Lung (tissue), 12 donors: ENCODE results near the gene MAGI2. TPM values are rescaled to one million over a fixed set of nuclear protein-coding genes. Genes with fewer than 3 reads are reported as not detected.

Experiments
- ATAC-seq: fragments of 200-7000 bp; cut with Tn5 transposase; one replicate; pipeline ENCODE4 v1.9.1; 2020; ENCODE audit warnings: moderate number of reproducible peaks; ENCODE audit not compliant: insufficient read depth, low FRiP score
- DNase-seq, 3 donors: peaks; one replicate each; pipeline ENCODE4 v3.0.0-alpha.2; 2013 to 2017
- H3K27ac ChIP-seq, 2 donors: one replicate each; pipeline ENCODE4 v1.5.1; 2013; ENCODE audit warnings: mild to moderate bottlenecking in 2 of 2, moderate library complexity in 2 of 2, control low read depth in 1 of 2, inconsistent platforms in 1 of 2, low read depth in 1 of 2, low read length in 1 of 2
- H3K27me3 ChIP-seq, 3 donors: one replicate each; pipeline ENCODE4 v1.5.1; 2013; ENCODE audit warnings: low read length in 2 of 3; ENCODE audit not compliant: control insufficient read depth in 3 of 3, insufficient read depth in 3 of 3
- H3K36me3 ChIP-seq, 4 donors: one replicate each; pipeline ENCODE4 v1.5.1; 2013; ENCODE audit warnings: low read length in 4 of 4, mild to moderate bottlenecking in 1 of 4, moderate library complexity in 1 of 4; ENCODE audit not compliant: control insufficient read depth in 4 of 4, insufficient read depth in 4 of 4
- H3K4me1 ChIP-seq, 5 donors: one replicate each; pipeline ENCODE4 v1.5.1; 2013; ENCODE audit warnings: low read length in 5 of 5, mild to moderate bottlenecking in 2 of 5, moderate library complexity in 1 of 5; ENCODE audit not compliant: control insufficient read depth in 5 of 5, insufficient read depth in 5 of 5
- H3K4me3 ChIP-seq: one replicate; pipeline ENCODE4 v1.5.1; 2013; ENCODE audit warnings: mild to moderate bottlenecking, control low read depth, moderate library complexity
- H3K9ac ChIP-seq, 2 donors: one replicate each; pipeline ENCODE4 v1.5.1; 2013; ENCODE audit warnings: low read length in 2 of 2, control low read depth in 1 of 2; ENCODE audit not compliant: insufficient read depth in 1 of 2
- H3K9me3 ChIP-seq, 4 donors: one replicate each; pipeline ENCODE4 v1.5.1; 2013; ENCODE audit warnings: low read length in 3 of 4, mild to moderate bottlenecking in 1 of 4, moderate library complexity in 1 of 4; ENCODE audit not compliant: control insufficient read depth in 4 of 4, insufficient read depth in 3 of 4
- WGBS, 2 donors: extraction: QIAGEN DNeasy Blood & Tissue Kit; methylation state at CpG; one replicate each; pipeline ENCODE4 v1.1.7; 2013; 5-methylcytosine and 5-hydroxymethylcytosine counted together
- polyA plus RNA-seq, 2 donors: library from polyadenylated mRNA; stranded (reverse); fragments of 200-250 nt; gene quantifications; one replicate each; pipeline ENCODE4 v1.2.1, GENCODE V29; 2013
- total RNA-seq, 2 donors: library from RNA; depleted of rRNA in 1 of 2; stranded (reverse); fragments of >200 nt in 1 of 2; gene quantifications; one replicate each; pipeline ENCODE4 v1.2.1, GENCODE V29; 2014 to 2021
- TF ChIP-seq, protein P1 (sequence below): IDR thresholded peaks from 2 replicates; pipeline ENCODE4 v1.5.1; 2012; ENCODE audit warnings: mild to moderate bottlenecking; ENCODE audit errors: control extremely low read depth, extremely low read depth
- donor health status: control.
- donor health status: control.
- donor health status: Bipolar disorder and iron deficiency.
- donor health status: healthy.
- donor health status: DM: yes; HTN: yes; CAD: no.

Gene MAGI2
- total and polyA plus RNA-seq, 4 donors = 0.94 to 18.0 (median 5.3) TPM

- ATAC-seq (no peak), DNase-seq (no peak)
- Histone ChIP-seq H3K4me1 (no peaks in the 10 kb centered on the region), H3K9me3 (no peaks in the 10 kb centered on the region), H3K9ac (no peak overlapping the region), H3K36me3 (no peaks in the 10 kb centered on the region), H3K27ac (no peak overlapping the region), H3K4me3 (no peak overlapping the region), H3K27me3 (no peaks in the 10 kb centered on the region)
- 69 to 84% methylated on average over 5 of the region's 5 CpGs for WGBS, 2 donors
- TF ChIP-seq, protein P1, sequence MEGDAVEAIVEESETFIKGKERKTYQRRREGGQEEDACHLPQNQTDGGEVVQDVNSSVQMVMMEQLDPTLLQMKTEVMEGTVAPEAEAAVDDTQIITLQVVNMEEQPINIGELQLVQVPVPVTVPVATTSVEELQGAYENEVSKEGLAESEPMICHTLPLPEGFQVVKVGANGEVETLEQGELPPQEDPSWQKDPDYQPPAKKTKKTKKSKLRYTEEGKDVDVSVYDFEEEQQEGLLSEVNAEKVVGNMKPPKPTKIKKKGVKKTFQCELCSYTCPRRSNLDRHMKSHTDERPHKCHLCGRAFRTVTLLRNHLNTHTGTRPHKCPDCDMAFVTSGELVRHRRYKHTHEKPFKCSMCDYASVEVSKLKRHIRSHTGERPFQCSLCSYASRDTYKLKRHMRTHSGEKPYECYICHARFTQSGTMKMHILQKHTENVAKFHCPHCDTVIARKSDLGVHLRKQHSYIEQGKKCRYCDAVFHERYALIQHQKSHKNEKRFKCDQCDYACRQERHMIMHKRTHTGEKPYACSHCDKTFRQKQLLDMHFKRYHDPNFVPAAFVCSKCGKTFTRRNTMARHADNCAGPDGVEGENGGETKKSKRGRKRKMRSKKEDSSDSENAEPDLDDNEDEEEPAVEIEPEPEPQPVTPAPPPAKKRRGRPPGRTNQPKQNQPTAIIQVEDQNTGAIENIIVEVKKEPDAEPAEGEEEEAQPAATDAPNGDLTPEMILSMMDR = no peak
Observed at GRCh38 chr7:79337717-79338116, 115.8 kb downstream of the MAGI2 start.

DNA sequence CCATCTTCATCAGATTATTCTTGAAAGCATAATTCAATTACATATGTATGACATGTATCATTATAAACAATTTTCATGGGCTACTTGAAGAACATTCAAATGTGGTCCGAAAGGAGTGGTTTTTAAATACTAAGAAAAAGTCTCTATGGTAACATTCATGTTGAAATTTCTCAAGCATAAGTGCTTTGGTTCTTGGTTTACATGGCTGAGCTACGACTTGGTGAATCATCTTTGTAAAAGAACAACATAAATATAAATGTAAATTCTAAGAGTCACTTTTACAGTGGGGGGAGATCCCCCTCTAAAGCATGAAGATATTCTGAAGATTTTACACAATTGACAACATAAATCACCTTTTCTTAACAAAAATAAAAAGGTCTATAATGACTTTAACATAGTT is 118.6 kb downstream of the MAGI2 start:
- H3K9ac ChIP-seq = no peak overlapping the region
- TF ChIP-seq, protein P1 = no peak
- ATAC-seq = no peak
- WGBS, 2 donors = 79 to 88% methylated on average over 2 of the region's 2 CpGs
- H3K4me3 ChIP-seq = no peak overlapping the region
- DNase-seq = no peak
- no peaks in the 10 kb centered on the region for H3K27me3 ChIP-seq
- H3K27ac ChIP-seq = no peak overlapping the region
- H3K9me3 ChIP-seq = no peaks in the 10 kb centered on the region
- no peaks in the 10 kb centered on the region for H3K4me1 ChIP-seq
- no peaks in the 10 kb centered on the region for H3K36me3 ChIP-seq

- H3K4me1 ChIP-seq = no peaks in the 10 kb centered on the region
- H3K36me3 ChIP-seq = no peaks in the 10 kb centered on the region
- H3K9ac ChIP-seq = no peak overlapping the region
- ATAC-seq (no peak), DNase-seq (no peak)
- TF ChIP-seq, protein P1 = no peak
- no peak overlapping the region for H3K4me3 ChIP-seq
- H3K27me3 ChIP-seq = no peaks in the 10 kb centered on the region
- H3K27ac ChIP-seq = no peak overlapping the region
- H3K9me3 ChIP-seq = no peaks in the 10 kb centered on the region
Observed at GRCh38 chr7:79334334-79334733, 119.1 kb downstream of the MAGI2 start.

DNA sequence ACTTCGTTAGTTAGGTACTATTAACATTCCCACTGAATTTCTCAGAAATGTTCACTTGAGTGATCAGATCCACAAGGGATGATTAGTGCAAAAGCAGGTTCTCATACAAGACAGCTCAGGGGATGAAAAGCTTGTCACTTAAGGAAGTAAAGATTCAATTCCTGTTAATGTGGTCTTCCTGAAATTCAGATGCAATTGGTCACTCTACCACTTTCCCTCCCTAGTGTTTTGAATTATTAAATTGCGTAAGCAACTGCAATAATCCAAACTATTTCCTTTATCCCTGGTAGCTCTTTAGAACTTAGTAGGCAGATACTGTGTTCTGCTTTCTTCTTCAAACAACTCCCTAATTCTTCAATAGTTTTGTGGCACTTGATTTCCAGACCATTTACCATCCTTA is 121.4 kb downstream of the MAGI2 start:
- 0 to 67% methylated on average over 2 of the region's 2 CpGs for WGBS, 2 donors
- H3K36me3 ChIP-seq = no peaks in the 10 kb centered on the region
- TF ChIP-seq, protein P1 = no peak
- H3K4me3 ChIP-seq = no peak overlapping the region
- no peak for DNase-seq
- no peaks in the 10 kb centered on the region for H3K27me3 ChIP-seq
- H3K9ac ChIP-seq = no peak overlapping the region
- H3K4me1 ChIP-seq = no peaks in the 10 kb centered on the region
- no peak overlapping the region for H3K27ac ChIP-seq
- H3K9me3 ChIP-seq = no peaks in the 10 kb centered on the region
- ATAC-seq = no peak
